WTC11 (cell line): ENCODE data around the gene NTNG2. TPM values are rescaled to one million over a fixed set of nuclear protein-coding genes. Genes with fewer than 3 reads are reported as not detected.
A peak's percentile ranks its signal among the peaks of the same experiment; 100 is the strongest.

Source experiments
- ATAC-seq: fragments of 200-7000 bp; cut with Tn5 transposase; 2 replicates; pipeline ENCODE4 v1.10.0; 2021; ENCODE audit warnings: mild to moderate bottlenecking, moderate library complexity
- CTCF ChIA-PET: fragments of 300-600 bp; sonication (Branson Sonifier 250); formaldehyde crosslinking; loops from one replicate; lab custom pipeline; 2021; ENCODE audit warnings: antibody characterized with exemption; lab: Charles Lee
- POLR2A ChIA-PET: fragments of 350-600 bp; sonication (Branson Sonifier 250); formaldehyde crosslinking; loops from one replicate; lab custom pipeline; 2021; ENCODE audit warnings: antibody characterized with exemption; lab: Charles Lee
- DNase-seq: peaks from one replicate; pipeline ENCODE4 v3.0.0; 2021; ENCODE audit warnings: low spot score
- H3K27ac Mint-ChIP-seq: 2 replicates; pipeline ENCODE4 v1.8.0; 2021; ENCODE audit warnings: mixed read lengths
- H3K27me3 Mint-ChIP-seq: 2 replicates; pipeline ENCODE4 v1.8.0; 2021; ENCODE audit warnings: low read depth, mild to moderate bottlenecking, moderate library complexity, mixed read lengths
- H3K36me3 Mint-ChIP-seq: 2 replicates; pipeline ENCODE4 v1.8.0; 2021; ENCODE audit warnings: mixed read lengths
- H3K4me1 Mint-ChIP-seq: 2 replicates; pipeline ENCODE4 v1.8.0; 2022; ENCODE audit warnings: mixed read lengths
- H3K4me3 Mint-ChIP-seq: 2 replicates; pipeline ENCODE4 v1.8.0; 2021; ENCODE audit warnings: mild to moderate bottlenecking, moderate library complexity, mixed read lengths
- H3K9me3 Mint-ChIP-seq: 2 replicates; pipeline ENCODE4 v1.8.0; 2021; ENCODE audit warnings: mixed read lengths
- ELF4 ChIP-seq: sonication (generic); formaldehyde crosslinking; IDR thresholded peaks from 2 replicates; pipeline ENCODE4 v1.8.1; 2022; ENCODE audit warnings: low read depth, mild to moderate bottlenecking, moderate library complexity, missing genetic modification reagents
- GABPB1 ChIP-seq: sonication (generic); formaldehyde crosslinking; IDR thresholded peaks from 2 replicates; pipeline ENCODE4 v1.8.1; 2023; ENCODE audit warnings: mild to moderate bottlenecking, missing genetic modification reagents
- IRF2 ChIP-seq: sonication (generic); formaldehyde crosslinking; IDR thresholded peaks from 2 replicates; pipeline ENCODE4 v1.8.0; 2022; ENCODE audit warnings: low read depth, missing genetic modification reagents, borderline replicate concordance
- MYBL2 ChIP-seq: sonication (generic); formaldehyde crosslinking; IDR thresholded peaks from 2 replicates; pipeline ENCODE4 v1.8.1; 2023; ENCODE audit warnings: mild to moderate bottlenecking, moderate library complexity, missing genetic modification reagents
- NFATC4 ChIP-seq: fragments of 250-450 bp; sonication (Bioruptor Pico); IDR thresholded peaks from 2 replicates; pipeline ENCODE4 v1.9.0; 2021; ENCODE audit warnings: mild to moderate bottlenecking
- NR1H2 ChIP-seq: sonication (generic); formaldehyde crosslinking; IDR thresholded peaks from 2 replicates; pipeline ENCODE4 v1.9.0; 2021; ENCODE audit warnings: mild to moderate bottlenecking, moderate library complexity, missing genetic modification reagents
- NR2C2 ChIP-seq: sonication (generic); formaldehyde crosslinking; IDR thresholded peaks from 2 replicates; pipeline ENCODE4 v1.8.0; 2022; ENCODE audit warnings: mild to moderate bottlenecking, missing genetic modification reagents
- OVOL2 ChIP-seq: fragments of 250-450 bp; sonication (Bioruptor Pico); IDR thresholded peaks from 2 replicates; pipeline ENCODE4 v1.9.0; 2021; ENCODE audit warnings: mild to moderate bottlenecking, borderline replicate concordance
- PRRX2 ChIP-seq: fragments of 250-450 bp; sonication (Bioruptor Pico); IDR thresholded peaks from 2 replicates; pipeline ENCODE4 v1.8.0; 2021; ENCODE audit warnings: mild to moderate bottlenecking
- SP1 ChIP-seq: sonication (generic); formaldehyde crosslinking; conservative IDR thresholded peaks from 2 replicates; pipeline ENCODE4 v1.8.1; 2022; ENCODE audit warnings: missing genetic modification reagents
- TEAD4 ChIP-seq: sonication (generic); formaldehyde crosslinking; IDR thresholded peaks from 2 replicates; pipeline ENCODE4 v1.8.0; 2022; ENCODE audit warnings: mild to moderate bottlenecking, missing genetic modification reagents
- TP53 ChIP-seq: sonication (generic); formaldehyde crosslinking; IDR thresholded peaks from 2 replicates; pipeline ENCODE4 v1.8.1; 2023; ENCODE audit warnings: mild to moderate bottlenecking, missing genetic modification reagents
- ZNF121 ChIP-seq: sonication (generic); formaldehyde crosslinking; IDR thresholded peaks from 2 replicates; pipeline ENCODE4 v1.8.0; 2023; ENCODE audit warnings: missing genetic modification reagents
- ZNF219 ChIP-seq: sonication (generic); formaldehyde crosslinking; IDR thresholded peaks from 2 replicates; pipeline ENCODE4 v1.8.0; 2023; ENCODE audit warnings: missing genetic modification reagents, mild to moderate bottlenecking, borderline replicate concordance
- ZNF232 ChIP-seq: sonication (generic); formaldehyde crosslinking; IDR thresholded peaks from 2 replicates; pipeline ENCODE4 v1.8.0; 2022; ENCODE audit warnings: mild to moderate bottlenecking, missing genetic modification reagents
- ZNF416 ChIP-seq: fragments of 250-450 bp; sonication (Bioruptor Pico); IDR thresholded peaks from 2 replicates; pipeline ENCODE4 v1.9.0; 2021; ENCODE audit warnings: mild to moderate bottlenecking, inconsistent platforms
- total RNA-seq: library from RNA; stranded (reverse); gene quantifications from 3 replicates; pipeline ENCODE4 v1.2.3, GENCODE V29; 2021
- TF ChIP-seq, protein P1 (sequence below): sonication (generic); formaldehyde crosslinking; IDR thresholded peaks from 2 replicates; pipeline ENCODE4 v1.8.0; 2022; ENCODE audit warnings: mild to moderate bottlenecking, missing genetic modification reagents
- TF ChIP-seq, protein P2 (sequence below): fragments of 250-450 bp; sonication (Bioruptor Pico); IDR thresholded peaks from 2 replicates; pipeline ENCODE4 v1.9.0; 2021; ENCODE audit warnings: mild to moderate bottlenecking, borderline replicate concordance
- TF ChIP-seq, protein P3 (sequence below): sonication (generic); formaldehyde crosslinking; IDR thresholded peaks from 2 replicates; pipeline ENCODE4 v1.8.1; 2022; ENCODE audit warnings: low read depth, mild to moderate bottlenecking, moderate library complexity, missing genetic modification reagents, borderline replicate concordance
- TF ChIP-seq, protein P4 (sequence below): sonication (generic); formaldehyde crosslinking; IDR thresholded peaks from 2 replicates; pipeline ENCODE4 v1.8.0; 2022; ENCODE audit warnings: mild to moderate bottlenecking, missing genetic modification reagents
- TF ChIP-seq, protein P5 (sequence below): fragments of 250-450 bp; sonication (Bioruptor Pico); IDR thresholded peaks from 2 replicates; pipeline ENCODE4 v2.1.2; 2022; ENCODE audit warnings: mild to moderate bottlenecking, moderate library complexity
- TF ChIP-seq, protein P6 (sequence below): fragments of 250-450 bp; sonication (Bioruptor Pico); IDR thresholded peaks from 2 replicates; pipeline ENCODE4 v1.8.0; 2021; ENCODE audit warnings: mild to moderate bottlenecking
- TF ChIP-seq, protein P7 (sequence below): fragments of 250-450 bp; sonication (Bioruptor Pico); IDR thresholded peaks from 2 replicates; pipeline ENCODE4 v1.9.0; 2021; ENCODE audit warnings: moderate library complexity, mild to moderate bottlenecking, inconsistent platforms, borderline replicate concordance

NTNG2 gene
- total RNA-seq, 1 experiment from 2014 or later, result 3.1 TPM

DNA sequence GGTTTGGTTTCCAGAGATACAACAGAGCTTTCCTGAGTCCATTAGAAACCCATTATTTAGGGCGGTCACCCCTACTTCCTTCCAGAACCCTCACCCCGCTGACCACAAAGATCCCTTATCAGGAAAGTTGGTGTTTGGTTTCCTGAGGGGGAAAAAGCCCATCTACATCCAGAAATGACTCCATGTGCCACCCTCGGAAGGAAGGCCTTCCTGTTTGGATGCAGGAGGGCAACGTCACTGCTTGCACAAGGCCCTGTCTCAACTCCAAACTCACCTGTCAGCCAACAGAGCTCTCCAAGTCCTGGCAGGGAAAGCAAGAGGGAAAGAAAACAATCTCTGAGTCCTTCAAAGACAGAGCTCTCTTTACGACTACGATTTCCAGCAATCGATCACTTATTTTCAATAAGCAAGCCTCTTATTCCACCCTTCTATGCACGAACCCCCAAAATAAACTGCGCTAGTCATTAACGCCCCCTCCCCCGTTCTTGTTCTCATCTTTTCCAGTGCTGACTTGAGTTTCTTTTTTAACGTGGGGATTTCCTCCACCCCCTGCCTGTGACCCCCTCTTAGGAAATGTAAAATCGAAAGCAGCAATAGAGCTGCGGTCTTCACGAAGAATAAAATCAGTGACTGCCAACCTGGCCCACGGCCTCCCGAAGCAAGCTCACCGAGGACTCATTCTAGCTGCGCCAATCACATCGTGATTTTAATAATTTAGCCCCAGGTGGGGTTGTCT lies 35.7 kb upstream of the NTNG2 start:
- no peak for ATAC-seq
- POLR2A ChIA-PET, result interaction anchor here (0.7 to 0.9 kb wide), 2 partner anchors 15 to 42 kb away, joined by 3 to 4 read pairs; no protein-coding TSS in a partner anchor
- Mint-ChIP-seq H3K27ac (peak overlapping the region; percentile 60), H3K4me3 (peak overlapping the region; percentile 41), H3K4me1 (peaks cover 70% of the 10 kb centered on the region), H3K36me3 (no peaks in the 10 kb centered on the region), H3K9me3 (peaks cover 3% of the 10 kb centered on the region; the same call in 1 of the 2 replicates), H3K27me3 (peaks cover 14% of the 10 kb centered on the region)
- TF ChIP-seq ELF4 (CRISPR knock-in tag) (no peak), NFATC4 (no peak), IRF2 (no peak), TP53 (CRISPR knock-in tag) (no peak), ZNF416 (CRISPR knock-in tag) (no peak), ZNF232 (CRISPR knock-in tag) (no peak), GABPB1 (CRISPR knock-in tag) (no peak), NR2C2 (CRISPR knock-in tag) (no peak)
- TF ChIP-seq, protein P1, sequence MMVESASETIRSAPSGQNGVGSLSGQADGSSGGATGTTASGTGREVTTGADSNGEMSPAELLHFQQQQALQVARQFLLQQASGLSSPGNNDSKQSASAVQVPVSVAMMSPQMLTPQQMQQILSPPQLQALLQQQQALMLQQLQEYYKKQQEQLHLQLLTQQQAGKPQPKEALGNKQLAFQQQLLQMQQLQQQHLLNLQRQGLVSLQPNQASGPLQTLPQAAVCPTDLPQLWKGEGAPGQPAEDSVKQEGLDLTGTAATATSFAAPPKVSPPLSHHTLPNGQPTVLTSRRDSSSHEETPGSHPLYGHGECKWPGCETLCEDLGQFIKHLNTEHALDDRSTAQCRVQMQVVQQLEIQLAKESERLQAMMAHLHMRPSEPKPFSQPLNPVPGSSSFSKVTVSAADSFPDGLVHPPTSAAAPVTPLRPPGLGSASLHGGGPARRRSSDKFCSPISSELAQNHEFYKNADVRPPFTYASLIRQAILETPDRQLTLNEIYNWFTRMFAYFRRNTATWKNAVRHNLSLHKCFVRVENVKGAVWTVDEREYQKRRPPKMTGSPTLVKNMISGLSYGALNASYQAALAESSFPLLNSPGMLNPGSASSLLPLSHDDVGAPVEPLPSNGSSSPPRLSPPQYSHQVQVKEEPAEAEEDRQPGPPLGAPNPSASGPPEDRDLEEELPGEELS (CRISPR knock-in tag), result no peak
- TF ChIP-seq, protein P2, sequence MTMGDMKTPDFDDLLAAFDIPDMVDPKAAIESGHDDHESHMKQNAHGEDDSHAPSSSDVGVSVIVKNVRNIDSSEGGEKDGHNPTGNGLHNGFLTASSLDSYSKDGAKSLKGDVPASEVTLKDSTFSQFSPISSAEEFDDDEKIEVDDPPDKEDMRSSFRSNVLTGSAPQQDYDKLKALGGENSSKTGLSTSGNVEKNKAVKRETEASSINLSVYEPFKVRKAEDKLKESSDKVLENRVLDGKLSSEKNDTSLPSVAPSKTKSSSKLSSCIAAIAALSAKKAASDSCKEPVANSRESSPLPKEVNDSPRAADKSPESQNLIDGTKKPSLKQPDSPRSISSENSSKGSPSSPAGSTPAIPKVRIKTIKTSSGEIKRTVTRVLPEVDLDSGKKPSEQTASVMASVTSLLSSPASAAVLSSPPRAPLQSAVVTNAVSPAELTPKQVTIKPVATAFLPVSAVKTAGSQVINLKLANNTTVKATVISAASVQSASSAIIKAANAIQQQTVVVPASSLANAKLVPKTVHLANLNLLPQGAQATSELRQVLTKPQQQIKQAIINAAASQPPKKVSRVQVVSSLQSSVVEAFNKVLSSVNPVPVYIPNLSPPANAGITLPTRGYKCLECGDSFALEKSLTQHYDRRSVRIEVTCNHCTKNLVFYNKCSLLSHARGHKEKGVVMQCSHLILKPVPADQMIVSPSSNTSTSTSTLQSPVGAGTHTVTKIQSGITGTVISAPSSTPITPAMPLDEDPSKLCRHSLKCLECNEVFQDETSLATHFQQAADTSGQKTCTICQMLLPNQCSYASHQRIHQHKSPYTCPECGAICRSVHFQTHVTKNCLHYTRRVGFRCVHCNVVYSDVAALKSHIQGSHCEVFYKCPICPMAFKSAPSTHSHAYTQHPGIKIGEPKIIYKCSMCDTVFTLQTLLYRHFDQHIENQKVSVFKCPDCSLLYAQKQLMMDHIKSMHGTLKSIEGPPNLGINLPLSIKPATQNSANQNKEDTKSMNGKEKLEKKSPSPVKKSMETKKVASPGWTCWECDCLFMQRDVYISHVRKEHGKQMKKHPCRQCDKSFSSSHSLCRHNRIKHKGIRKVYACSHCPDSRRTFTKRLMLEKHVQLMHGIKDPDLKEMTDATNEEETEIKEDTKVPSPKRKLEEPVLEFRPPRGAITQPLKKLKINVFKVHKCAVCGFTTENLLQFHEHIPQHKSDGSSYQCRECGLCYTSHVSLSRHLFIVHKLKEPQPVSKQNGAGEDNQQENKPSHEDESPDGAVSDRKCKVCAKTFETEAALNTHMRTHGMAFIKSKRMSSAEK (CRISPR knock-in tag), result no peak
- TF ChIP-seq, protein P3, sequence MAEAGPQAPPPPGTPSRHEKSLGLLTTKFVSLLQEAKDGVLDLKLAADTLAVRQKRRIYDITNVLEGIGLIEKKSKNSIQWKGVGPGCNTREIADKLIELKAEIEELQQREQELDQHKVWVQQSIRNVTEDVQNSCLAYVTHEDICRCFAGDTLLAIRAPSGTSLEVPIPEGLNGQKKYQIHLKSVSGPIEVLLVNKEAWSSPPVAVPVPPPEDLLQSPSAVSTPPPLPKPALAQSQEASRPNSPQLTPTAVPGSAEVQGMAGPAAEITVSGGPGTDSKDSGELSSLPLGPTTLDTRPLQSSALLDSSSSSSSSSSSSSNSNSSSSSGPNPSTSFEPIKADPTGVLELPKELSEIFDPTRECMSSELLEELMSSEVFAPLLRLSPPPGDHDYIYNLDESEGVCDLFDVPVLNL, result no peak
- TF ChIP-seq, protein P4, sequence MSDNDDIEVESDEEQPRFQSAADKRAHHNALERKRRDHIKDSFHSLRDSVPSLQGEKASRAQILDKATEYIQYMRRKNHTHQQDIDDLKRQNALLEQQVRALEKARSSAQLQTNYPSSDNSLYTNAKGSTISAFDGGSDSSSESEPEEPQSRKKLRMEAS, result no peak
- TF ChIP-seq, protein P5, sequence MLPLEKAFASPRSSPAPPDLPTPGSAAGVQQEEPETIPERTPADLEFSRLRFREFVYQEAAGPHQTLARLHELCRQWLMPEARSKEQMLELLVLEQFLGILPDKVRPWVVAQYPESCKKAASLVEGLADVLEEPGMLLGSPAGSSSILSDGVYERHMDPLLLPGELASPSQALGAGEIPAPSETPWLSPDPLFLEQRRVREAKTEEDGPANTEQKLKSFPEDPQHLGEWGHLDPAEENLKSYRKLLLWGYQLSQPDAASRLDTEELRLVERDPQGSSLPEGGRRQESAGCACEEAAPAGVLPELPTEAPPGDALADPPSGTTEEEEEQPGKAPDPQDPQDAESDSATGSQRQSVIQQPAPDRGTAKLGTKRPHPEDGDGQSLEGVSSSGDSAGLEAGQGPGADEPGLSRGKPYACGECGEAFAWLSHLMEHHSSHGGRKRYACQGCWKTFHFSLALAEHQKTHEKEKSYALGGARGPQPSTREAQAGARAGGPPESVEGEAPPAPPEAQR (CRISPR knock-in tag), result no peak
- no peak for DNase-seq
- CTCF ChIA-PET, result interaction anchor here (0.6 to 2.1 kb wide), 11 partner anchors 8 to 371 kb away, joined by 3 to 13 read pairs (median 4); no protein-coding TSS in a partner anchor

DNA sequence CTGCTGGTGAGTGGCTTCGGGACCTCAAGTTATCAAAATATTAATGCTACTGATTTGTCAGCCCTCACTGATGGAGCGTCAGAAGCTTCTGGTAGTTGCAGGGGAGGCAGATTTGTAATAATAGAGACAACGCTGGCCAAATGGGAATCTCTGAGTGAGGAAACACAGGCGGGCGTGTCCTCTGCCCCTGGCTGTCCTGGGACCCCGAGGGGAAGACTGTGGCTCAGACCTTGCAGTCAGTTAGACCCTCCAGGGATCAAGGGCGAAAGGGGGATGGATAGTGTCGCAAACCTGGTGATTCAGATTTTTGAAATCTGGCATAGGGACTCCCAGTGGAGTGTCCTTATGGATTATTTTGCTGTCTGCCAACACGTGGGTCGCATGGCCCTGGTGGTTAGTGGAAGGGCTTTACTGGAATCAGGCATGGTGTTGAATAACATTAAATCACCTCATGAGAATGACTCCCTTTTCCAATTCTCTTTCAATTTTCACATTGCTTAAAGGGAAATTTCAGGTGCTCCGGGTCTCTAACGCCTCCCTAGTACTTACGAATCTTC lies 35.1 kb upstream of the NTNG2 start:
- CTCF ChIA-PET, result interaction anchor here (0.7 to 2.1 kb wide), 8 partner anchors 9 to 142 kb away, joined by 3 to 13 read pairs (median 5); no protein-coding TSS in a partner anchor
- H3K27ac Mint-ChIP-seq, result no peak overlapping the region
- peak overlapping the region; percentile 15; the same call in 1 of the 2 replicates for H3K4me3 Mint-ChIP-seq
- TF ChIP-seq NR1H2 (CRISPR knock-in tag) (no peak), SP1 (no peak), PRRX2 (CRISPR knock-in tag) (no peak), MYBL2 (CRISPR knock-in tag) (no peak), OVOL2 (CRISPR knock-in tag) (no peak), ZNF121 (CRISPR knock-in tag) (no peak), TEAD4 (CRISPR knock-in tag) (no peak), ZNF219 (CRISPR knock-in tag) (no peak)
- TF ChIP-seq, protein P6, sequence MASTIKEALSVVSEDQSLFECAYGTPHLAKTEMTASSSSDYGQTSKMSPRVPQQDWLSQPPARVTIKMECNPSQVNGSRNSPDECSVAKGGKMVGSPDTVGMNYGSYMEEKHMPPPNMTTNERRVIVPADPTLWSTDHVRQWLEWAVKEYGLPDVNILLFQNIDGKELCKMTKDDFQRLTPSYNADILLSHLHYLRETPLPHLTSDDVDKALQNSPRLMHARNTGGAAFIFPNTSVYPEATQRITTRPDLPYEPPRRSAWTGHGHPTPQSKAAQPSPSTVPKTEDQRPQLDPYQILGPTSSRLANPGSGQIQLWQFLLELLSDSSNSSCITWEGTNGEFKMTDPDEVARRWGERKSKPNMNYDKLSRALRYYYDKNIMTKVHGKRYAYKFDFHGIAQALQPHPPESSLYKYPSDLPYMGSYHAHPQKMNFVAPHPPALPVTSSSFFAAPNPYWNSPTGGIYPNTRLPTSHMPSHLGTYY (CRISPR knock-in tag), result no peak
- TF ChIP-seq, protein P7, sequence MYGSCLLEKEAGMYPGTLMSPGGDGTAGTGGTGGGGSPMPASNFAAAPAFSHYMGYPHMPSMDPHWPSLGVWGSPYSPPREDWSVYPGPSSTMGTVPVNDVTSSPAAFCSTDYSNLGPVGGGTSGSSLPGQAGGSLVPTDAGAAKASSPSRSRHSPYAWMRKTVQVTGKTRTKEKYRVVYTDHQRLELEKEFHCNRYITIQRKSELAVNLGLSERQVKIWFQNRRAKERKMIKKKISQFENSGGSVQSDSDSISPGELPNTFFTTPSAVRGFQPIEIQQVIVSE, result no peak

More for the DNA sequence above, 35.1 kb upstream of the NTNG2 start:
- ATAC-seq (no peak), DNase-seq (no peak)
- H3K9me3 Mint-ChIP-seq, result peaks cover 3% of the 10 kb centered on the region; the same call in 1 of the 2 replicates
- POLR2A ChIA-PET, result interaction anchor here (0.9 kb wide), 1 partner anchor 14 kb away, joined by 4 read pairs; no protein-coding TSS in a partner anchor
- peaks cover 14% of the 10 kb centered on the region for H3K27me3 Mint-ChIP-seq
- H3K36me3 Mint-ChIP-seq, result no peaks in the 10 kb centered on the region
- peaks cover 65% of the 10 kb centered on the region for H3K4me1 Mint-ChIP-seq
